ENCODE results near the gene CMYA5. TPM values are rescaled to one million over a fixed set of nuclear protein-coding genes. Genes with fewer than 3 reads are reported as not detected.

The CMYA5 gene
- total and polyA plus RNA-seq, 2 donors (not counting 3 experiments of a cell fraction or from before 2014, with no cell fraction given), result 0.04 to 0.20 TPM

DNA sequence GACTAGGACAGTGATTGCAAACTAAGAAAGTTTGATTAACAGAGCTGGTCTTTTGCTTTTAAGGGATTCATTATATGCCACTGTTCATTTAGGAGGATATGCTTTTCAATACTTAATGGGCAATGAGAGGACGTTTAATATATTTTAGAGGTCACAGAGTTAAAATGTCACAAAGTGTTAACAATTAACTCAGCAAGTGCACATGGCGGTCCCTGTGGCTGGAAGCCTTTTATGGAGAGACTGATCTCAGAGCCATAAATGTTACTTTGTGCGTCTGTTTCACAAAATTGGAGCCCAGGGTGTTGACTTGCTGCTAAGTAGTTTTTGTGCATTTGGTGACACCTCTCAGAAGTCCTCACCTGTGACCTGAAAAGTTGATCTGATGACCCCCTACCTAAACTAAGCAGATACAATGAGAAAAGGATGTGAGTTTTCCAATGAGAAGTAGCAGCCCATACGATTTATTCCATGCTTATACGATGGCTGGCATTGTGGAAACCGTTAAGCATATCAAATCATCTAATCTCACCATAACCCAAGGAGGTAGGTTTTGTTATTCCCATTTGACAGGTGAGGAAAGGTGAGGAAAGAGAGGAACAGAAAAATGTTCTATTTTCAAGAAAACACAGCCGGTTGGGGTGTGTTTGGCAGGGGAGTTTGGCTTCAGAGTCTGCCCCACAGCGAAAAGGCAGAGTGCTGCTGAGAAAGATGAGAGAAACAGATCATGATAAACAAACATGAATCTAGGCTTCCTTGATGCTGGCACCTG, 64.4 kb downstream of the CMYA5 start:
- Histone ChIP-seq H3K9me3 (replicated peaks; ENCODE audit: control insufficient read depth, insufficient read depth, low read length) (no peaks in the 10 kb centered on the region), H3K27me3 (ENCODE audit: control insufficient read depth in 2 of 2, insufficient read depth in 2 of 2, low read length in 2 of 2) (peaks cover 0 to 3% of the 10 kb centered on the region in 2 experiments), H3K4me1 (ENCODE audit: control insufficient read depth, extremely low read depth, insufficient read depth, low read length) (no peaks in the 10 kb centered on the region), H3K4me3 (replicated peaks in 1 of 3; ENCODE audit: insufficient read depth in 1 of 3, low read depth in 1 of 3, low read length in 3 of 3) (no peak overlapping the region), H2AFZ (ENCODE audit: low read depth, low read length) (no peak overlapping the region), H3K9ac (replicated peaks; ENCODE audit: extremely low read depth, insufficient read depth, low read length) (no peak overlapping the region), H3K36me3 (ENCODE audit: control insufficient read depth in 2 of 2, extremely low read depth in 1 of 2, insufficient read depth in 2 of 2, low read length in 2 of 2) (no peaks in the 10 kb centered on the region), H3K79me2 (ENCODE audit: control insufficient read depth, insufficient read depth, low read length) (no peaks in the 10 kb centered on the region), H3K27ac (ENCODE audit: insufficient read depth, low read depth, low read length) (no peak overlapping the region), H3K4me2 (ENCODE audit: insufficient read depth, low read length) (no peak overlapping the region), H4K20me1 (replicated peaks; ENCODE audit: control insufficient read depth, extremely low read depth, insufficient read depth, low read length) (no peaks in the 10 kb centered on the region), H3K9me1 (replicated peaks; ENCODE audit: control insufficient read depth, extremely low read depth, insufficient read depth, low read length) (no peaks in the 10 kb centered on the region)
- no peak for TF ChIP-seq POLR2AphosphoS5 (IDR thresholded peaks at IDR 0.05; ENCODE audit: insufficient read depth, low read depth, low read length)
- TF ChIP-seq POLR2A (IDR thresholded peaks at IDR 0.05; ENCODE audit: low read depth, low read length), result no peak
- no peak for TF ChIP-seq JUN (IDR thresholded peaks at IDR 0.05; ENCODE audit: borderline replicate concordance, insufficient read depth, insufficient read length, low read depth)
- no peak for TF ChIP-seq FOS (IDR thresholded peaks at IDR 0.05; ENCODE audit: borderline replicate concordance, insufficient read depth, low read length)
- no peak for TF ChIP-seq EZH2 (IDR thresholded peaks at IDR 0.05; ENCODE audit: borderline replicate concordance, low read depth, low read length, severe bottlenecking)
- TF ChIP-seq, protein P1, sequence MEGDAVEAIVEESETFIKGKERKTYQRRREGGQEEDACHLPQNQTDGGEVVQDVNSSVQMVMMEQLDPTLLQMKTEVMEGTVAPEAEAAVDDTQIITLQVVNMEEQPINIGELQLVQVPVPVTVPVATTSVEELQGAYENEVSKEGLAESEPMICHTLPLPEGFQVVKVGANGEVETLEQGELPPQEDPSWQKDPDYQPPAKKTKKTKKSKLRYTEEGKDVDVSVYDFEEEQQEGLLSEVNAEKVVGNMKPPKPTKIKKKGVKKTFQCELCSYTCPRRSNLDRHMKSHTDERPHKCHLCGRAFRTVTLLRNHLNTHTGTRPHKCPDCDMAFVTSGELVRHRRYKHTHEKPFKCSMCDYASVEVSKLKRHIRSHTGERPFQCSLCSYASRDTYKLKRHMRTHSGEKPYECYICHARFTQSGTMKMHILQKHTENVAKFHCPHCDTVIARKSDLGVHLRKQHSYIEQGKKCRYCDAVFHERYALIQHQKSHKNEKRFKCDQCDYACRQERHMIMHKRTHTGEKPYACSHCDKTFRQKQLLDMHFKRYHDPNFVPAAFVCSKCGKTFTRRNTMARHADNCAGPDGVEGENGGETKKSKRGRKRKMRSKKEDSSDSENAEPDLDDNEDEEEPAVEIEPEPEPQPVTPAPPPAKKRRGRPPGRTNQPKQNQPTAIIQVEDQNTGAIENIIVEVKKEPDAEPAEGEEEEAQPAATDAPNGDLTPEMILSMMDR (IDR thresholded peaks at IDR 0.05; ENCODE audit: extremely low read depth in 1 of 2, insufficient read depth in 1 of 2, low read depth in 1 of 2, low read length in 2 of 2), result no peak
- TF ChIP-seq, protein P2, sequence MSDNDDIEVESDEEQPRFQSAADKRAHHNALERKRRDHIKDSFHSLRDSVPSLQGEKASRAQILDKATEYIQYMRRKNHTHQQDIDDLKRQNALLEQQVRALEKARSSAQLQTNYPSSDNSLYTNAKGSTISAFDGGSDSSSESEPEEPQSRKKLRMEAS (IDR thresholded peaks at IDR 0.05; ENCODE audit: insufficient read depth, insufficient read length), result no peak
- TF ChIP-seq MYC (IDR thresholded peaks at IDR 0.05; ENCODE audit: low read depth, low read length), result no peak
- TF ChIP-seq GATA2 (IDR thresholded peaks at IDR 0.05; ENCODE audit: insufficient read depth, insufficient read length, low read depth, low read length), result no peak
- intact Hi-C loops (cut with micrococcal nuclease) (no loop called here), dilution Hi-C loops (cut with MboI; ENCODE audit: extremely low pct_ligation_motif_present, low sequenced_read_pairs) (no loop called here)
- ChIA-PET CTCF (no interaction called here), POLR2A (no interaction called here)
- BruUV-seq (replicated peaks), result no TSS peak
- FAIRE-seq, result no peak
- no peak for DNase-seq (ENCODE audit: low read depth, low spot score)

All from endothelial cell of umbilical vein (primary cell).